TTC549 (cell line): ENCODE results near the gene PDE10A.

ENCODE experiments used
- FAIRE-seq: peaks from 2 replicates; lab custom pipeline; 2012; peaks lifted over from hg19 to GRCh38; lab: Jason Lieb, UNC

The PDE10A gene

DNA sequence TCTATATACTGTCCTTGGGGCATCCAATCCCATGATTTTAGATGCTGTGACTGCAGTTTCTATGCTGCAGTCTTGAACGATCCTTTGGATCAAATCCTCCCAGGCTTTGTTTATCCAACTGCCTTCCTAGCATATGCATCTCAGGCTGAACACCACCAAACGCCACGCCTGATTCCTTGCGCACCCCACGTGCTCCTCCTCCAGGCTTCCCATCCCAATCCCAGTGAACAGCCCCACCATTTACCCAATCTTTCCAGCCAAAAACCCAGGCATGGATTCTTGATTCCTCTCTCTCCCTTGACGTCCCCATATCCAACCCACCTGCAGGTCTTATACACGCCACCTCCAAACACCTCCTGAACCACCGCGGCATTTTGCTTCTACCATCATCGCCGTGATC lies 7.8 kb downstream of the PDE10A start:
- FAIRE-seq = no peak

DNA sequence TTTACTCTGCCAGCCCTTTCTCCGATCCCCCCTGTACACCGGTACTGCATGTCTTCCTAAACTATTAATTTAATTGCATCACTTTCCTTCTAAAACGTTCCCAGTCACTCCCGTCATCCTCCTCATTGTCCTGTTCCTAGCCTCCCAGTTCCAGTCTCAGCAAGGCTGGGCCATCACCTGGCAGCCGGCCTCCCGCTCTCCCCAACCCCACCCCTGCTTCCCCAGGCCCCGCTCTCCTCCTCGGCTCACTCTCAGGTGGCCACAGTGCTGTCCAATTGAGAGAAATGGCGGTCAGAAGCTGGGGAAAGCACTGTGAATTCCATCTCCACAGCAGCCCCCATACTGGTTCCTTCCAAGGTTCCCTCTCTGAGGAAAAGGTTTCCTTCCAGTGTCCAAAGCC lies 8.9 kb downstream of the PDE10A start:
- FAIRE-seq = no peak

DNA sequence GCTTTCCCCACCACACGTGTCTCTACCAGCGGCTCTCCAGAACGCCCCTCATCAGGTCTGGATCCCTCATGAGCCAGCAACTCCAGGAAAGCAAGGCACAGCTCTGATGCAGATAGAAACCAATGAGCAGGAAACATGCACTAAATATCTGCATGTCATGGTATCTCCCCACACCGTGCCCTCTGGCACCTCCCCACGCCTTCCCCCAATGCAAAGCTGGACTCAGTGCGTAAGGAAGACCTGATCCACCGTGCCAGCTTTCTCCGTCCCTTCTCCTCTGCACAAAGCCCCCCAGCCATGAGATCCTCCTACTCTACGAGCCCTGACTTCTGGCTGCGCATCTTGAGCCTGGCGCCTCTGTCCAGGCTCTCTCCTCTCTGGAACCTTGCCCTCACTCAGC lies 9.4 kb downstream of the PDE10A start:
- FAIRE-seq = no peak

DNA sequence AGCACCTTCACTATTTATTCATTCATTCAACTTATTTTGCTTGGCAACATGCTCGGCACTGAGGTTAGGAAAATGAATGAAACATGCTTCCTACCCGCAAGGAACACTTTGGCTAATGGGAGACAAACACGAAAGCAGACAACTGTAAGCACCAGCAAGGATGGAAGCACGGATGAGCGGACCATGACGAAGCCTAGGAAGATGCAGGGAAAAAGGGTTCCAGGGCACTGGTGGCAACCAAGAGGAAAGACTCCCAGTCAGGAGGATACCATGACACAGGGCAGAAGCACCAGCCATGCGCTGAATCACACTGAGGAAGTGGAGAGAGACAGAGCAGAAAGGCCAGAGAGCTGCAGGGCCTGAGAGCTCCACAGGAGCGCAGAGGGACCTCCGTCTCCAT lies 9.8 kb downstream of the PDE10A start:
- no peak for FAIRE-seq

DNA sequence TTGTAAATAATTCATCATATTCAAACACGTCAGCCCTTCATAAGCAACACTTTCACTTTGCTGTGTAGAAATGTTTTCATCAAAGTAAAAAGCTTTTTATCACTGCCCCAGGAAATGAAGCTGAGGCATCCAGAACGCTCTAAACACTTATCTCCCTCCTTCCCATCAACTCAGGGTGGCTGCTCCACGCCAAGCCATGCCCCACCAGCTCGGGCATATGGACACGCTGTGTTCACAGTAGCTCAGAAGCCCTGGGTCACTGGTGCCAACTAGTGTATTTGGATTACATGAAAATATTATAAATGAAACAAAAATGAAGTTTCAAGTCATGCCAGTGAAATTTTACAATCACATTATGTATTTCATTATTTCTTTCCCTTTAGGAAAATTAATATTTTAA lies 10.3 kb downstream of the PDE10A start:
- FAIRE-seq = no peak

DNA sequence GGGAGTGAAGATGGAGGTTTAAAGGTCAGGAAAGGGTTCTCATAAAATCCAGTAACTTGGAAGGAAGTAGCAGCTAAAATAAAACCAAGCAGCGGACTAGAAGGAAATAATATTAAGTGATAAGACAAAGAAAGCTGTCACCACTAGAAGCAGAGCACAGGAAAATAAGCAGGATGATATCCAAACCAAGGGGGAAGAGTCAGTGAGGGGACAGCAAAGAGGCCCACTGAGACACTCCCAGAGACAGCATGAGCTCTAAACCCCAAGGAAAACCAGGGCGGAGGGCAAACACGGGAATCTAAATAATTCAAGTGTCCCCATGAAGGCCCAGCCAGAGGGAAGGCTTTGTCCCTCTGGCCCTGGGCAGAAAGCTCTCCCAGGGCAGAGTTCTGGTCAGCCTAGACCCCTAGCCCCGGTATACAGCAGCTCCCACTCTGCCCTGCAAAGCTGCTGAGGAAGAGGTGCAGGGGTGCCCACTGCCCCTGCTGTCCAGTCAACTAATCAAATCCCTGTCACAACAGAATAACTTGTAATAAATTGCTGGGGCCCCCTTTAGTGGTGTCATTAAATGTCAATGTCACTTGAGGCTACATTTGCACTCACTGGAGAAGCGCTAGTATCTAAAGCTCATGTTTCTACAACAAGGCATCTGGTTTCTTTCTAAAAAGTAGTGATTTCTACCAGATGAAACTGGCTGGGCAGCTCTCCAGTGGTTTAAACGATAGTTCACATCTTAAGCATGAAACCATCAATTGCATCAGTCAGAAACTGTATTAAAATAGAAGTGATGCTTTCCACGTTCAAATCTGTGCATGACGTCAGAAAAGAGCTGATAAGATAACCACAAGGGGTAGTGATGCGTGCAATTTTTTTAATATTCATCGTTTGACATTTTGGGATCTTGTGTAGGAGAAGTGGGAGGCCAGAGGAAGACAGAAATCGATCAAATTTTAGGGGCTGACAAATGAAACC lies 13.6 kb downstream of the PDE10A start:
- FAIRE-seq = no peak

DNA sequence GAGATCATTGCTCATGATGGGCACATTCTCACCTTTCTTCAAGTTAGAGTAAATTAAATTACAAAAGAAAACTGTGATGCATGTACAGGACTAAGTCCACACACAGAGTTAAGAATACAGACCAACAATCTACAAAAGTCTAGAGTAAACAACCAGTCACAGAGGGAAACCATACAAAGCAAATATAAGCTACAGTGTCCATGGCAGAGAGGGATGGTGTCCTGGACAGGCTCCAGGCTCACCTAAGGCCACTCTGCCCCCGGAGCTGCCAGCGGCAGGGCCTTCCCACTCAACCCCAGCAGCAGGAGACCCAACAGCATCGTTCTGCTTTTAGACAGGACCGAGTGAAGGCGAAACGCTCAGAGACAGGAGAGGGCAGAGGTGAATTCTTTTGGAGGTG lies 16.0 kb downstream of the PDE10A start:
- FAIRE-seq = no peak

DNA sequence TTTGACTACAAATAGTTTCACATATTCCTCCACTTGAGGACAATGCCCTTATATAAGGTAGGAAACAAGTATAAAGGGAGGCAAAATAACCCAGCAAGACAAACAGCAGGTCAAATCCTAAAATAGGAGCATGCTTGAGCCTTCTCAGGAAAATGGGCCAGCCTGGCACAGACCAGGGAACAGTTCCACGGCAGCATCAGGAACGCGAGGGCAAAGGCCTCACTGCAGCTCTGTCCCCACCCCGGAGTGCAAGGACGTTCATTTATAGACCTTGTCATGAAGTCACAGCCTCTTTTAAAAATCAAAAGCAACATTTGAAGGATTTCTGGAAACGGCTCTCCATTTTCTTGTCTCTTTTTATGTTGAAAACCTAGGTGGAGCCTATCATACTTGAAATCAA lies 17.1 kb downstream of the PDE10A start:
- no peak for FAIRE-seq

DNA sequence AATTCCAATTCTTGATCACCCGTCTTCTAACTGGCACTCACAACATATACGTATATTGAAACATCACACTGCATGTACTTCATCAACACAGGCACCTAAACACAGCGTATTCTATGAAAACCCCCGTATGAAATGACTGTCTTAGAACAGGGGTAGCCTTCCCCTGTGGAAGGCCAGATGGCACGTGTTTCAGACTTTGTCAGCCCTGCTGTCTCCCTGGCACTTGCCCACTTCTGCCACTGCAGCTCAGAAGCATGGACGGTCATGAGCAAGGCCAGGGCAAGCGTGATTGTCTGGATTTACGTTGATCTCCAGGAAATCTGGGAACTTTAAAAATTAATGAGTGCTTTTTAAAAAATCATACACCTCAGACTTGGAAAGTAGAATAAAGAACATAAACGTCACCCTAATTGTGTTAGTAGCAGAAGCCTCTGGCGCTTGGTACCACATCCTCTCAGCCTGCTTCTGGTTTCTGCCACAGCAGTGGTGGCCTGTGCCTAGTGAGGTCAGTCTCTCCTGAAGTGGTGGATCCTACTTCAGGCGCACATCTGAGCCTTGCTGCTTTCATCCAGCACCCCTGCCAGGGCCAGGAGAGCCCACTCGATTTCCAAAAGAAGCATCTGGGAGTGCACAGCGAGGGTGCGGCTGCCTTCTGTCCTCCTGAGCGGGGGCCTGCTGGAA lies 18.3 kb downstream of the PDE10A start:
- FAIRE-seq = no peak

DNA sequence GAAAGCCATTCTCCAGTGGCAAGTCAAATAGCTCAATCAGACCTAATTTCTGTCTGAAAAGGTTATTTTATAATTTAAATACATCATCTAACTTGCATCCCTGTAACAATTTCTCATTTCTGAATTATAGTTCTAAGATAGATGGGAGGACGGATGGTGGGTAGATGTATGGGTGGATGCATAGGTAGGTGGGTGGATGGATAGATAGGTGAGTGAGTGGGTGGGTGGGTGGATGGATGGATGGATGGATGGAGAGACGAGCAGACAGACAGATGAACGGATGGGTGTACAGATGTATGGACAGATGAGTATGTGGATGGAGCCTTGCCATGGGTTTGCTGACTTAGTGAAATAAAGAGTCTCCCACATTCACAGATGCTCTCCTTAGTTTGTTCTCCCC lies 20.0 kb downstream of the PDE10A start:
- FAIRE-seq = no peak

DNA sequence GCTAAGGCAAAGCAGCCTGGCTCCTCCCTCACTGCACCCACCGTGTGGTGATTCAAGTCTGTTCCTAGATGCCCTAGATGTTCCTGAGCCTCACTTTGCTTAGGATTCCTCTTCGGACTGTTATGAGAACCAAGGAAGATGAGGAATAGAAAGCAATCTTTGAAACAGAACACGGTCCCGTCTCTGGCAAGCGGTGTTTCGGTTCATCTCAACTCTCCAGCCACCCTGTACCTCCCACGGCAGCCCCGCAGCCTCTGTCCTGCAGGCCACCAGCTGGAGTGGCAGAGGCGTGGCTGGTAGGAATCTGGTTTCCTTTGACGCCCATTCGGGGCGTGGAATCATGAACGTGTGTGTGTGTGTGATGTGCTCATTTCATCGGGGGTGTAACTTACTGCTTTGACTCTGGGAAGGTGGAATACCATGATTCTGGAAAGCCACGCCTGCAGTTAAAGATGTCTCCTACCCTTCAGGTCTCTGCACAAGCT lies 21.3 kb downstream of the PDE10A start:
- no peak for FAIRE-seq

DNA sequence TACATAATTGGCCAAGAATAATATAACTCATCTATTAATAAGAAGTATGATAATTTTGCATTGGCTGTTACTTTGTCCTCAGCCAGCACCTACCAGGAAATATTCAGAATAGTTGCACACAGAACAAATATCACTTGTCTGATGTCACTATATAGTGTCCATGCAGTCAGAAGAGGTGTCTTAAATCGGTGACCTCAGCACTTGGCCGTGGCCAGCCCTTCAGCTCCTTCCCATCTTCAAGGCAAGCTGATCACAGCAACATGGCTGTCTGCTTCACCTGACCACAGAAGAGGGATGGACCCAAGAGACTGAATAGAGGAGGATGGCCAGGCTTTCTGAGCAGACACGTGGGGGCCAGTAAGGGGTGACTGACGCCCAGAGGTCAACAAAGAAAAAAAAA lies 22.2 kb downstream of the PDE10A start:
- no peak for FAIRE-seq

DNA sequence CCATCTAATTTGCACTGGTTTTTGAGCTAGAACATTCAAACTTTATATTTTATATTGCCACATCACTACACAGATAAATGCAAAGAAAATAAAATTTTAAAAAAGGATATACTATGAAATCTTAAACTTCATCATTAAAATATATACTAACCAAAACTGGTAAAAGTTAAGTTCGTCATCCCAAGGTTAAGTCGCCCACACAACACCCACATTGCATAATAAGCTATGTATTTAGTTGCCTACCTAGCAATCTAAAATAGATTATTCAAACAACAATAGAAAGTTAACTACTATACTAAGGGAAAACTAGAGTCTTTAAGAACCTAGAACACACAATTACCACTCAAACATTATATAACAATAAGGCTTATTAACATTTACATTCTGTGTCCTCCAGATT lies 24.5 kb downstream of the PDE10A start:
- FAIRE-seq = no peak

DNA sequence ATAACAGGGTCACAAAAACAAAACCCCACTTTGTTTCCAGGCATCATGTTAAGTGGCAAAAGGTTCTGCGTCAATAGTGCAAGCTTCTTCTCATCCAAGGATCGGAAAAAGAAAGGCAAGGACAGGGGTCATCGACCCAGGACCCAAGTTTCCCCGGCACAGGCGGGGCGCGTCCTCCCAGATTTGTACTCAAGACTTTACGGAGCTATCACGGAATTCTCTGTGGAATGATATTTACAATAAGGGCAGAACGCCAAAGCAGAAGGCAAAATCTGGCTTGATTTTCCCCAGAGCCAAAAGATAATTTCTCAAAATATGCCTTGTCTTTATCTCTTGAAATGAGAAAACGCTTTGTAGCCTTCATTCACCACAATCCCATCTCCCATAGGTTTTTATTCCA lies 25.5 kb downstream of the PDE10A start:
- FAIRE-seq = no peak

DNA sequence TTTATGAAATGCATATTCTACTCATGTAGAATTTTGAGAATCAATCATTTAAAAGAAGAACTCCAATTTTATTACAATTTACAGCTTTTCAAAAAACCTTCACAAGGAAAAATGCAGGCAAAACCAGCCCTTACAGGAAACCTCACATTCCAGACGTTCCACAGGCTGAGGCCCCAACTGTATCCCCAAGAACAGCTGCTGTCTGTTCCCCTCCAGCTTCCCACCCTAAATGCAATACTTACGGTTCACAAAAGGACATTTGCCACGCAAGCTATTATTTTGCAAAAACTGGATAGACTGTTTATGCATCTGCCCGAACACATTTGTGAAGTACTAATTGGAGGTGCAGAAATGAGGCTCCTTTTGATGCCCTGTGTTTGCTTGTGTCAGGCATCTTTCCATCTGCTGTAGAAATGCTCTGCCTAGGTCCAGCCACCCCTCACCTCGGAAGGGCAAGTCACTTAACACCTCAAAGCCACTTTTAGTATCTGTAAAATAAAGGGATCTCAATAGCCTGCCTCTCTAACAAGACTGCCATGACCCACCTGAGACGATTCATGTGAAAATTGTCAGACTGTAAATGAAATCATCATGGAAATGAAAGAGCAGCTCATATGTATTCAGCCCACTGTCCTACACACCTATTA lies 26.5 kb downstream of the PDE10A start:
- FAIRE-seq = no peak

DNA sequence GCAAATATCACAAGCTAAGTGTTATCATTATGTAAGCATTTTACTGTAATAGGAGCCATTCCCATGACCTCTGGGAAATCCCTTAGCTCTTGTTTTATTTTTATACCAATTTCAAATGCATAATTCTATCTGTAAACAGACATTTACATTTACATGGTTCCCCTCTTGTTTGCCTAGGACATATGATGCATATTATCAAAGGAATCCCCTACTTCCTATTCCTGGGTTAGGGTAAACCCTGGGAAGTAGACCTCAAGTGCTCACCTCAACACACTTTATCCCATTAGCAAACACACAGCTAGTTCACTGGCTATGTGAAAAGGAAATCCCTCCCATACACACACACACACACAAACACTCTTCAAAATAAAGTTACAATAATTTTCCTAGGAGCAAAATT lies 27.1 kb downstream of the PDE10A start:
- no peak for FAIRE-seq

DNA sequence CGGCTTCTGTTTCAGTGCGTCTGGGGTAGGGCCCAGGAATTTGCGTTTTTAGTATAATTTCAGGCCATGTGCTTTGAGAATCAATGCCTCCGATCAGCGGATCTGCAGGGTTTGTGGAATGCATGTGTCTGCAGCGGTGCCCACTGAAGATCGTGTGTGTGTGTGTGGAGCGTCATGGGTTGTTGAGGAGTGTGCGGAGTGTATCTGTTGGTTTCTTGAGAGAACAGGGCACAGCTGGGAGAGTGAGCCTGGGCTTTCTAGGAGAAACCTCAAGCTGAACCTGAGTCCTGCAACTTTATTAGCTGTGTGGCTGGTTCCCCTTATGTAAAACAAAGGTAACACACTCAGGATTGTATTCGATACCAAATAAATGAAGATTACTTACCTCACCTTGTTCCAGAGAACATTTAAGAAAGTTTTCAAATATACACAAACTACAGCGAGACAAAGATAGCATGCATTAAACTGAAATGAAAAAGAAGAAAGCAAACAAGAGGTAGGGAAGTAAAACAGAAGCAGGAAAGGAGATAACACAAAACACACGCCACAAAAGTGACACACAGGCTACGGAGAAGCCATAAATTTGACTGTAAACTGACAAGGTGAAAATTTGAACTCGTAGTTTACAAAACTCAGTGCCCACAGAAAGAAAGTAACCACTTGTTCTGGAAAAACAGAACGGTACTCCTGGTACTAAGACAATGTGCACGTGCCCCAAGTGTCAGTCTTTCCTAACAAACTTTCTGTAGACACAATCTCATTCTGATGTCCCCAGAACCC lies 28.8 kb downstream of the PDE10A start:
- FAIRE-seq = no peak

DNA sequence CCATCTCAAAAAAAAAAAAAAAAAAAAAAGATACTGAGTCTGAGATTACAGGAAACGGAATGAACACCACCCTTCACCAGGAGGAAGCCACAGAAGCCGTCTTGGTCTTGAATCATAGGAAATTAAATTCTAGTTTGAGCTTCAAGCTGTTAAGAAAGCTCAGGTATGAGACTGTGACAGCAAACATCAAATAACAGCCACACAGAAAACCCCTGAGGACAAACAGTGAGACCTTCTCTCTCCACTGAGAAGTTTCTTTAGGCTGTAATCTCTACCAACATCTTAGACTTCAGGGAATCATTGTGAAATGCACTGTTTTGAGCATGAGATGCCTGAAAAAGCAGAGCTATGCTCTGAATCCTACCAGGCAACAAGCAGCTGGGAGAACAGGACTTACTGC lies 30.8 kb downstream of the PDE10A start:
- FAIRE-seq = no peak

DNA sequence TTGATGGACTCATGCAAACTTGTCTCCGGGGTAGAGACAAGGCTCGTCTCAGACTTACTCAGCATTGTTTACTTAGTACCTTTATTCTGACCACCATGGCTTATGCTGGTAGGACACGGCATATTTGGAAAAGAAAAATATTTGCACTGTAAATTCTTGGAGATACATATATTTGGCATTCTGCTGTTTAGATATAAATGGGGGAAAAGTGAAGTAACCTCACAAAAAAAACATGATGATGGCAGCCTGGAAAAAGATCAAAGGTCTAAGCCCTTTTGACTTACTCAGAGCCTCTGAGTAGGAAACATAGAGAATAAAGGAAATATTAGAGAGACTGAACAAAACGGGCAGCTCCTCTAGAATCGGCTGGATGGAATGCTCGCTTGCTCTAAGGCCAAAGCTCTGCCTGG lies 32.5 kb downstream of the PDE10A start:
- FAIRE-seq = no peak

DNA sequence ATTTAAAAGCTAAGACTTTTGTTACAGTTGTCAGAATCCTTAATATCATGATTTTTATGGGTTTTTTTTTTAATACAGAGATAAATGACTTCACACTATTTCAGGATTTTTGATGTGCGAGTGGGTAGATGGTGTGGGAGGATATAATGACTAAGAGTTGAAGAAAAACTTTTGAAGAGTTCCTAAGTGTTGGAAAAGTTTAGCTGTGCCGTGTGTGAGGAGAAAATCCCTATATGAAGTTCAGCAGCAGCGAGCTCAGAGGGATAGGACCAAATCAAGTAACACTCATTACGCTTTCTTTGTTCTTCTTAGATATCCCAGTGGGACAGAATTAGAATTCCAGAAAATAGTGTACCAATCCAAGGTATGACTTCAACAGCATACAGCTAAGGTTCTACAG lies 34.1 kb downstream of the PDE10A start:
- FAIRE-seq = no peak

DNA sequence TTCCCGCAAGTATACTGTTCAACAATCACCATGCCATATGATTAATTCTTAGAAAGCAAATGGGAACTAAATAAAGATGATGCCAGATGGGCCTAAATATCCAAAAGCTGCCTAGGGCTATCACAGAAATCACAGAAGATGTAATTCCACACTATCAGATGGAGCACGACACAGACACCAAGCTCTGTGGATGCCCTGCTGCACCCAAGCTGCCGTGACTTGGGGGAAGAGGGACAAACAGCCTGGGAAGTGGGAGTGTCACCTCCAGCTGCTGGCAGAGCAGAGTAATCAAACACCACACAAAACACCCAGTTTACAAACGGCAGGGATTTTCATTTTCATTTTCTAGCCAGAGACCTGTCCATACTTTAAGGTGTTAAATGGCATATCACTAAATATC lies 35.7 kb downstream of the PDE10A start:
- no peak for FAIRE-seq

DNA sequence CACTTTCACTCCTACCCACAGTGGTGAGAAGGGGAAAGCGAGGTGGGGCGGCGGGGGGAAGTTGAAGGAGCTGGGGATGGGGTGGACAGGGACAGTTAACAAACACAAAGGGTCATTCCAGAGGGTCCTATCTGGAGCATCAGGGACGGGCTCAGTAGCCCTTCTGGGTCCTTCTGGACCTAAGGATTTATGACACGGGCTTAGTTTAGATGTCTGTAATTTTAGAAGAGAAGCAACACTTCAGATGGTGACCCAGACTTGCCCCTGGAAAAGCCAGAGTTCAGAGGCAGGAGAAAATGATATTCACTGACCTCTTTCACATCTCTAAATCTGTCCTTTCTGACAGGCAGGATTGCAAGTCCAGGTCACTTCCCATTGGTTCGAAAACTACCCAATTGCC lies 36.3 kb downstream of the PDE10A start:
- FAIRE-seq = no peak
